CD4-positive, alpha-beta T cell (primary cell): ENCODE results near the gene SKOR1. TPM values are rescaled to one million over a fixed set of nuclear protein-coding genes. Genes with fewer than 3 reads are reported as not detected.

Experiments used
- ATAC-seq: fragments of 200-7000 bp; cut with Tn5 transposase; one replicate; pipeline ENCODE4 v1.10.0; 2022; ENCODE audit warnings: mild to moderate bottlenecking; ENCODE audit not compliant: poor library complexity
- CTCF ChIA-PET: fragments of 350-600 bp; sonication (Branson Sonifier 250); formaldehyde crosslinking; loops from one replicate; lab custom pipeline; 2021; ENCODE audit warnings: antibody characterized with exemption, inconsistent platforms; lab: Charles Lee
- POLR2A ChIA-PET: fragments of 350-600 bp; sonication (Branson Sonifier 250); formaldehyde crosslinking; loops from one replicate; lab custom pipeline; 2021; ENCODE audit warnings: antibody characterized with exemption, inconsistent platforms; lab: Charles Lee
- DNase-seq, 14 experiments: peaks; one replicate each; pipeline ENCODE4 v3.0.0-alpha.2; 2013 to 2020; ENCODE audit warnings: mixed read lengths in 2 of 14
- H3K27ac ChIP-seq, 2 donors: one replicate each; pipeline versions ENCODE4 v1.5.1 to v1.7.0; 2013; ENCODE audit warnings: low read length in 2 of 2, low read depth in 1 of 2, mild to moderate bottlenecking in 1 of 2
- H3K27me3 ChIP-seq, 2 experiments: 1 replicate in 1 of 2; 2 replicates in 1 of 2; pipeline versions ENCODE4 v1.6.1 to v1.7.0; 2013; ENCODE audit warnings: low read length in 2 of 2, control low read depth in 1 of 2, mild to moderate bottlenecking in 1 of 2, moderate library complexity in 1 of 2; ENCODE audit not compliant: insufficient read depth in 2 of 2, control insufficient read depth in 1 of 2
- H3K36me3 ChIP-seq: one replicate; pipeline ENCODE4 v1.6.1; 2013; ENCODE audit warnings: low read length, control low read depth; ENCODE audit not compliant: insufficient read depth
- H3K4me1 ChIP-seq: one replicate; pipeline ENCODE4 v1.6.1; 2013; ENCODE audit warnings: low read length, control low read depth; ENCODE audit not compliant: insufficient read depth
- H3K4me3 ChIP-seq: one replicate; pipeline ENCODE4 v1.5.1; 2013; ENCODE audit warnings: mild to moderate bottlenecking, low read length, moderate library complexity
- H3K9me3 ChIP-seq, 2 experiments: 1 replicate in 1 of 2; 2 replicates in 1 of 2; pipeline versions ENCODE4 v1.6.1 to v1.7.0; 2013; ENCODE audit warnings: low read length in 2 of 2, mild to moderate bottlenecking in 2 of 2, control low read depth in 1 of 2, moderate library complexity in 1 of 2; ENCODE audit not compliant: control insufficient read depth in 1 of 2, insufficient read depth in 1 of 2
- H3K27ac Mint-ChIP-seq: one replicate; pipeline ENCODE4 v1.8.0; 2020; ENCODE audit warnings: mixed read lengths
- H3K27me3 Mint-ChIP-seq: one replicate; pipeline ENCODE4 v1.8.0; 2021; ENCODE audit warnings: mixed read lengths
- H3K36me3 Mint-ChIP-seq: one replicate; pipeline ENCODE4 v1.8.0; 2021; ENCODE audit warnings: low read depth, mixed read lengths
- H3K4me1 Mint-ChIP-seq: one replicate; pipeline ENCODE4 v1.8.0; 2021; ENCODE audit warnings: low read depth, mixed read lengths
- H3K4me3 Mint-ChIP-seq: one replicate; pipeline ENCODE4 v1.8.0; 2020; ENCODE audit warnings: mild to moderate bottlenecking, mixed read lengths
- H3K9me3 Mint-ChIP-seq: one replicate; pipeline ENCODE4 v1.8.0; 2020; ENCODE audit warnings: mixed read lengths
- CTCF ChIP-seq: fragments of 200-600 bp; IDR thresholded peaks from one replicate; pipeline ENCODE4 v1.8.0; 2022; ENCODE audit warnings: antibody characterized with exemption, mild to moderate bottlenecking
- intact Hi-C, 2 experiments: fragments of 100-400 bp; cut with DNase I in 1 of 2; cut with micrococcal nuclease in 1 of 2; formaldehyde crosslinking; loops; one replicate each; pipeline versions ENCODE4 v1.15.1 to v1.9.0; 2023 to 2025; cut with DNase I, micrococcal nuclease
- total RNA-seq, 174 experiments: library from RNA in 2 of 174; stranded (reverse) in 2 of 174; gene quantifications; one replicate each; pipeline ENCODE4 v1.2.3 and lab custom pipeline; 2021 to 2026

SKOR1 gene
- total RNA-seq, 2 experiments from 2014 or later, result 1.8 to 2.2 TPM

- H3K4me1 ChIP-seq, result no peaks in the 10 kb centered on the region
These were observed 30.5 kb downstream of the SKOR1 start for GRCh38 chr15:67855842-67856241.

GRCh38 chr15:67857220-67857619, 31.9 kb downstream of the SKOR1 start:
- ChIA-PET POLR2A (interaction anchor here (0.5 kb wide), 1 partner anchor 11 kb away, joined by 3 read pairs; no protein-coding TSS in a partner anchor), CTCF (no interaction called here)
- no peak for TF ChIP-seq CTCF
- ATAC-seq (no peak), DNase-seq (no peak)
- Mint-ChIP-seq H3K9me3 (no peaks in the 10 kb centered on the region), H3K4me3 (no peak overlapping the region), H3K4me1 (no peaks in the 10 kb centered on the region), H3K27me3 (peaks cover 1% of the 10 kb centered on the region), H3K36me3 (no peaks in the 10 kb centered on the region), H3K27ac (no peak overlapping the region)
- Histone ChIP-seq H3K9me3 (no peaks in the 10 kb centered on the region), H3K36me3 (no peaks in the 10 kb centered on the region), H3K27me3 (no peaks in the 10 kb centered on the region), H3K4me1 (no peaks in the 10 kb centered on the region), H3K27ac (no peak overlapping the region), H3K4me3 (no peak overlapping the region)
- intact Hi-C loops, result no loop called here

More at GRCh38 chr15:67855842-67856241, 30.5 kb downstream of the SKOR1 start:
- Histone ChIP-seq H3K9me3 (no peaks in the 10 kb centered on the region), H3K27me3 (no peaks in the 10 kb centered on the region), H3K27ac (no peak overlapping the region), H3K36me3 (no peaks in the 10 kb centered on the region), H3K4me3 (no peak overlapping the region)
- ATAC-seq, result no peak
- DNase-seq, result no peak
- POLR2A ChIA-PET, result no interaction called here
- H3K4me3 Mint-ChIP-seq, result no peak overlapping the region
- no peaks in the 10 kb centered on the region for H3K9me3 Mint-ChIP-seq
- CTCF ChIA-PET, result no interaction called here
- no peaks in the 10 kb centered on the region for H3K36me3 Mint-ChIP-seq
- no peaks in the 10 kb centered on the region for H3K4me1 Mint-ChIP-seq
- TF ChIP-seq CTCF, result no peak
- H3K27ac Mint-ChIP-seq, result no peak overlapping the region
- H3K27me3 Mint-ChIP-seq, result no peaks in the 10 kb centered on the region
- intact Hi-C loops, result no loop called here

GRCh38 chr15:67859331-67859946, 34.1 kb downstream of the SKOR1 start:
- ATAC-seq (no peak), DNase-seq (no peak)
- POLR2A ChIA-PET, result no interaction called here
- intact Hi-C loops, result no loop called here
- Histone ChIP-seq H3K4me3 (no peak overlapping the region), H3K9me3 (no peaks in the 10 kb centered on the region), H3K27me3 (no peaks in the 10 kb centered on the region), H3K36me3 (no peaks in the 10 kb centered on the region), H3K27ac (no peak overlapping the region), H3K4me1 (peaks cover 10% of the 10 kb centered on the region)
- Mint-ChIP-seq H3K4me3 (no peak overlapping the region), H3K4me1 (no peaks in the 10 kb centered on the region), H3K36me3 (no peaks in the 10 kb centered on the region), H3K9me3 (no peaks in the 10 kb centered on the region), H3K27ac (no peak overlapping the region), H3K27me3 (peaks cover 6% of the 10 kb centered on the region)
- CTCF ChIA-PET, result no interaction called here
- no peak for TF ChIP-seq CTCF
